ENCODE measurements around the gene NRGN. TPM values are rescaled to one million over a fixed set of nuclear protein-coding genes. Genes with fewer than 3 reads are reported as not detected.

The NRGN gene
- total RNA-seq, 1 donor, result 0.43 TPM

GRCh38 chr11:124737638-124738305, 2.0 kb upstream of the NRGN start:
- no peak for DNase-seq (ENCODE audit: low read depth)
- TF ChIP-seq CTCF (IDR thresholded peaks at IDR 0.05; ENCODE audit: insufficient read depth, low read depth, low read length), result no peak
- no peak overlapping the region for H3K4me3 ChIP-seq (ENCODE audit: low read depth, low read length)

GRCh38 chr11:124738713-124739478, 846 bp upstream of the NRGN start:
- TF ChIP-seq CTCF (IDR thresholded peaks at IDR 0.05; ENCODE audit: insufficient read depth, low read depth, low read length), result no peak
- H3K4me3 ChIP-seq (ENCODE audit: low read depth, low read length), result peak overlapping the region; percentile 66
- no peak for DNase-seq (ENCODE audit: low read depth)

- DNase-seq (ENCODE audit: low read depth), result no peak
- peak overlapping the region; percentile 66 for H3K4me3 ChIP-seq (ENCODE audit: low read depth, low read length)
- peak; percentile 53 for TF ChIP-seq CTCF (IDR thresholded peaks at IDR 0.05; ENCODE audit: insufficient read depth, low read depth, low read length)
Observed at GRCh38 chr11:124740277-124740882, 638 bp downstream of the NRGN start.

DNA sequence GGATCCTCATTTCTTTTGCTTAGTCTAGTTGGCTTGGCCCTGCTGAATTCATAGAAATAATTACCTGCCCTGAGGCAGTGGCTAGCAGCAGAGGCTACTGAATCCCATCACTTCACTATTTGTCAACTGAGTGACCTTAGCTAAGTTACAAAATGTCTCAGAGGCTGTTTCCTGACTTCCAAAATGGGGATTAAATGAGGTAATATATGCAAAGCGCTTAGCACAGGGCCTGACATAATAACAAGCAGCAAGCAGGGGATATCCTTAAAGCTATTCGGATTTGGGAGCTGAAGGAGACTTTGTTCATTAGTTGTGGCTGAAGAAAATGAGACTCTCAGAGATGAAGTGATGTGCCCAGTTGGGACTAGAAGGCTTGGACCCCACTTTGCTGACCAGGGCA, 2.8 kb downstream of the NRGN start:
- H3K4me3 ChIP-seq (ENCODE audit: low read depth, low read length), result no peak overlapping the region
- DNase-seq (ENCODE audit: low read depth), result no peak
- no peak for TF ChIP-seq CTCF (IDR thresholded peaks at IDR 0.05; ENCODE audit: insufficient read depth, low read depth, low read length)

- TF ChIP-seq CTCF (IDR thresholded peaks at IDR 0.05; ENCODE audit: insufficient read depth, low read depth, low read length), result no peak
- H3K4me3 ChIP-seq (ENCODE audit: low read depth, low read length), result no peak overlapping the region
- no peak for DNase-seq (ENCODE audit: low read depth)
Observed at GRCh38 chr11:124743050-124743449, 3.3 kb downstream of the NRGN start.

DNA sequence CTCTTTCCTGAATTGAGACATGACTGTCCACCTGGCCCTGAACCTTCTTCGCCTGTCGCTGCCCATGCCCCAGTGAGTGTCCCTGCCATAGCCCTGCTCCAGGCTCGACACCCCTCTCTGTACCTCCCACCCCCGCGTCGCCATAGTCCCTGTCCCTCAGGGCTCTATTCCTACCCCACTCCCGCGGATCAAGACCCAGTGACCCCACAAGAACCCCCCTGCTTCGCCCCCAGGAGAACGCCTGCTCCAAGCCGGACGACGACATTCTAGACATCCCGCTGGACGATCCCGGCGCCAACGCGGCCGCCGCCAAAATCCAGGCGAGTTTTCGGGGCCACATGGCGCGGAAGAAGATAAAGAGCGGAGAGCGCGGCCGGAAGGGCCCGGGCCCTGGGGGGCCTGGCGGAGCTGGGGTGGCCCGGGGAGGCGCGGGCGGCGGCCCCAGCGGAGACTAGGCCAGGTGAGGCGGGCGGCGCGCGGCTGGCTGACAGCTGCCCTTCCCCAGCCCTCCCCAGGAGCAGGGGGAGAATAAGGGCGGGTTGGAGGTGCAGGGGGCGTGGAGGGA, 5.6 kb downstream of the NRGN start:
- peak overlapping the region; percentile 67 for H3K4me3 ChIP-seq (ENCODE audit: low read depth, low read length)
- TF ChIP-seq CTCF (IDR thresholded peaks at IDR 0.05; ENCODE audit: insufficient read depth, low read depth, low read length), result no peak
- DNase-seq (ENCODE audit: low read depth), result no peak

All from fibroblast of villous mesenchyme (primary cell).